ENCODE results near the gene ARHGEF28.

Gene ARHGEF28

GRCh38 chr5:73825736-73826135, 199.7 kb downstream of the ARHGEF28 start:
- H3K4me3 ChIP-seq (ENCODE audit: low read depth, low read length): no peak overlapping the region
- no peaks in the 10 kb centered on the region for H3K36me3 ChIP-seq (replicated peaks)
- TF ChIP-seq CTCF (IDR thresholded peaks at IDR 0.05; ENCODE audit: low read depth, low read length, missing control alignments): no peak
- H3K27ac ChIP-seq: peak overlapping the region; percentile 92
- in situ Hi-C loops (cut with HindIII; ENCODE audit: low pct_ligation_motif_present, low sequenced_read_pairs): no loop called here
- no peaks in the 10 kb centered on the region for H3K27me3 ChIP-seq (replicated peaks)
- no peak for DNase-seq

GRCh38 chr5:73826301-73827105, 200.5 kb downstream of the ARHGEF28 start:
- H3K36me3 ChIP-seq (replicated peaks): no peaks in the 10 kb centered on the region
- H3K27ac ChIP-seq: peak overlapping the region; percentile 92
- H3K4me3 ChIP-seq (ENCODE audit: low read depth, low read length): no peak overlapping the region
- peak; percentile 83 for DNase-seq
- H3K27me3 ChIP-seq (replicated peaks): no peaks in the 10 kb centered on the region
- no peak for TF ChIP-seq CTCF (IDR thresholded peaks at IDR 0.05; ENCODE audit: low read depth, low read length, missing control alignments)
- in situ Hi-C loops (cut with HindIII; ENCODE audit: low pct_ligation_motif_present, low sequenced_read_pairs): no loop called here

- no peak overlapping the region for H3K4me3 ChIP-seq (ENCODE audit: low read depth, low read length)
- no peak for TF ChIP-seq CTCF (IDR thresholded peaks at IDR 0.05; ENCODE audit: low read depth, low read length, missing control alignments)
- in situ Hi-C loops (cut with HindIII; ENCODE audit: low pct_ligation_motif_present, low sequenced_read_pairs): no loop called here
- DNase-seq: peak; percentile 37
- H3K36me3 ChIP-seq (replicated peaks): no peaks in the 10 kb centered on the region
- peak overlapping the region; percentile 92 for H3K27ac ChIP-seq
- H3K27me3 ChIP-seq (replicated peaks): no peaks in the 10 kb centered on the region
Measured at GRCh38 chr5:73827106-73827450, 201.1 kb downstream of the ARHGEF28 start.

GRCh38 chr5:73828465-73828864, 202.5 kb downstream of the ARHGEF28 start:
- peaks cover 2% of the 10 kb centered on the region for H3K36me3 ChIP-seq (replicated peaks)
- H3K27ac ChIP-seq: no peak overlapping the region
- no peak overlapping the region for H3K4me3 ChIP-seq (ENCODE audit: low read depth, low read length)
- no peak for TF ChIP-seq CTCF (IDR thresholded peaks at IDR 0.05; ENCODE audit: low read depth, low read length, missing control alignments)
- DNase-seq: no peak
- in situ Hi-C loops (cut with HindIII; ENCODE audit: low pct_ligation_motif_present, low sequenced_read_pairs): no loop called here
- no peaks in the 10 kb centered on the region for H3K27me3 ChIP-seq (replicated peaks)

GRCh38 chr5:73830646-73831045, 204.7 kb downstream of the ARHGEF28 start:
- H3K36me3 ChIP-seq (replicated peaks): peaks cover 2% of the 10 kb centered on the region
- TF ChIP-seq CTCF (IDR thresholded peaks at IDR 0.05; ENCODE audit: low read depth, low read length, missing control alignments): no peak
- in situ Hi-C loops (cut with HindIII; ENCODE audit: low pct_ligation_motif_present, low sequenced_read_pairs): no loop called here
- no peak for DNase-seq
- no peak overlapping the region for H3K4me3 ChIP-seq (ENCODE audit: low read depth, low read length)
- no peak overlapping the region for H3K27ac ChIP-seq
- H3K27me3 ChIP-seq (replicated peaks): no peaks in the 10 kb centered on the region

- in situ Hi-C loops (cut with HindIII; ENCODE audit: low pct_ligation_motif_present, low sequenced_read_pairs): no loop called here
- Histone ChIP-seq H3K27me3 (replicated peaks) (no peaks in the 10 kb centered on the region), H3K4me3 (ENCODE audit: low read depth, low read length) (no peak overlapping the region), H3K27ac (no peak overlapping the region), H3K36me3 (replicated peaks) (peaks cover 2% of the 10 kb centered on the region)
- no peak for DNase-seq
- TF ChIP-seq CTCF (IDR thresholded peaks at IDR 0.05; ENCODE audit: low read depth, low read length, missing control alignments): no peak
Measured at GRCh38 chr5:73831066-73831465, 205.1 kb downstream of the ARHGEF28 start.

Measured in brain microvascular endothelial cell (primary cell).